Neural cell (in vitro differentiated cells): ENCODE data around the gene MGST3. TPM values are rescaled to one million over a fixed set of nuclear protein-coding genes. Genes with fewer than 3 reads are reported as not detected.

Experiments used
- H2AFZ ChIP-seq: fragments of 200-600, 300-800 bp; sonication (generic), shearing (Covaris generic); 2 replicates; pipeline ENCODE4 v1.6.0; 2014; ENCODE audit warnings: low read depth, mild to moderate bottlenecking, antibody characterized with exemption, low read length, moderate library complexity
- H3F3A ChIP-seq: fragments of 200-600 bp; shearing (Covaris generic); 2 replicates; pipeline ENCODE4 v1.6.1; 2016; ENCODE audit warnings: mild to moderate bottlenecking, moderate library complexity, mixed read lengths, antibody characterized with exemption, low read length; ENCODE audit not compliant: insufficient read depth, poor library complexity, severe bottlenecking
- H3K27ac ChIP-seq: fragments of 200-600, 300-800 bp; sonication (generic), shearing (Covaris generic); 2 replicates; pipeline ENCODE4 v1.5.1; 2014; ENCODE audit warnings: mild to moderate bottlenecking, low read length, moderate library complexity
- H3K27me3 ChIP-seq: fragments of 300-800, 200-600 bp; sonication (generic), shearing (Covaris generic); 2 replicates; pipeline ENCODE4 v1.6.0; 2014; ENCODE audit warnings: mild to moderate bottlenecking, low read depth, low read length, moderate library complexity; ENCODE audit not compliant: insufficient read depth
- H3K36me3 ChIP-seq: fragments of 300-800, 200-600 bp; sonication (generic), shearing (Covaris generic); 2 replicates; pipeline ENCODE4 v1.5.1; 2014; ENCODE audit warnings: mild to moderate bottlenecking, antibody characterized with exemption, low read length, moderate library complexity; ENCODE audit not compliant: insufficient read depth
- H3K4me2 ChIP-seq: fragments of 300-800, 200-600 bp; sonication (generic), shearing (Covaris generic); 2 replicates; pipeline ENCODE4 v1.6.0; 2014; ENCODE audit warnings: mild to moderate bottlenecking, low read length
- H3K4me3 ChIP-seq: fragments of 300-800, 200-600 bp; sonication (generic), shearing (Covaris generic); 2 replicates; pipeline ENCODE4 v1.5.1; 2014; ENCODE audit warnings: mild to moderate bottlenecking, low read length, moderate library complexity
- H3K79me2 ChIP-seq: fragments of 200-600 bp; shearing (Covaris generic); replicated peaks from 2 replicates; pipeline ENCODE4 v1.6.0; 2014; ENCODE audit warnings: mild to moderate bottlenecking, low read length, moderate library complexity; ENCODE audit not compliant: insufficient read depth
- H3K9ac ChIP-seq: fragments of 300-800, 200-600 bp; sonication (generic), shearing (Covaris generic); 2 replicates; pipeline ENCODE4 v1.6.1; 2016; ENCODE audit warnings: mild to moderate bottlenecking, low read length, mixed read lengths
- H3K9me2 ChIP-seq: fragments of 200-600 bp; shearing (Covaris generic); 2 replicates; pipeline ENCODE4 v1.6.1; 2016; ENCODE audit warnings: mild to moderate bottlenecking, low read length, mixed read lengths; ENCODE audit not compliant: insufficient read depth
- H3K9me3 ChIP-seq: fragments of 200-600, 300-800 bp; sonication (generic), shearing (Covaris generic); 2 replicates; pipeline ENCODE4 v1.6.1; 2016; ENCODE audit warnings: mild to moderate bottlenecking, mixed run types, low read length, moderate library complexity, mixed read lengths
- H4K20me1 ChIP-seq: fragments of 200-600 bp; shearing (Covaris generic); 2 replicates; pipeline ENCODE4 v1.6.1; 2016; ENCODE audit warnings: mild to moderate bottlenecking, mixed run types; ENCODE audit not compliant: insufficient read depth
- EP300 ChIP-seq: fragments of 450-650 bp; conservative IDR thresholded peaks from 2 replicates; pipeline ENCODE4 v1.6.1; 2014; ENCODE audit warnings: antibody characterized with exemption, mild to moderate bottlenecking, moderate library complexity; ENCODE audit not compliant: poor library complexity, severe bottlenecking
- EZH2 ChIP-seq: fragments of 200-600, 300-800 bp; shearing (Covaris generic), sonication (generic); IDR thresholded peaks from 2 replicates; pipeline ENCODE4 v1.6.1; 2014; ENCODE audit warnings: antibody characterized with exemption, low read length, borderline replicate concordance, mild to moderate bottlenecking; ENCODE audit not compliant: insufficient read depth, poor library complexity, severe bottlenecking
- MXI1 ChIP-seq: fragments of 450-650 bp; conservative IDR thresholded peaks from 2 replicates; pipeline ENCODE4 v1.6.1; 2014; ENCODE audit warnings: antibody characterized with exemption, mild to moderate bottlenecking; ENCODE audit not compliant: poor library complexity, severe bottlenecking
- POLR2AphosphoS5 ChIP-seq: IDR thresholded peaks from 2 replicates; pipeline ENCODE4 v1.6.1; 2012
- RAD21 ChIP-seq: fragments of 450-650 bp; conservative IDR thresholded peaks from 2 replicates; pipeline ENCODE4 v1.6.1; 2014; ENCODE audit warnings: antibody characterized with exemption, mild to moderate bottlenecking, moderate library complexity
- SMC3 ChIP-seq: fragments of 450-650 bp; conservative IDR thresholded peaks from 2 replicates; pipeline ENCODE4 v1.6.1; 2014; ENCODE audit warnings: antibody characterized with exemption, mild to moderate bottlenecking, moderate library complexity; ENCODE audit not compliant: poor library complexity
- TAF1 ChIP-seq: IDR thresholded peaks from 2 replicates; pipeline ENCODE4 v1.6.1; 2012; ENCODE audit warnings: low read depth
- polyA plus RNA-seq: library from polyadenylated mRNA; depleted of rRNA; stranded (reverse); fragments of >200 nt; gene quantifications from 2 replicates; pipeline ENCODE4 v1.2.3, GENCODE V29; 2014
- TF ChIP-seq, protein P1 (sequence below): fragments of 450-650 bp; IDR thresholded peaks from 2 replicates; pipeline ENCODE4 v1.5.1; 2014; ENCODE audit warnings: antibody characterized with exemption, mild to moderate bottlenecking, moderate library complexity; ENCODE audit not compliant: poor library complexity, severe bottlenecking
- TF ChIP-seq, protein P2 (sequence below): IDR thresholded peaks from 2 replicates; pipeline ENCODE4 v1.6.1; 2012; ENCODE audit warnings: borderline replicate concordance

MGST3 gene
- polyA plus RNA-seq, 1 donor from 2014 or later: 219 TPM

DNA sequence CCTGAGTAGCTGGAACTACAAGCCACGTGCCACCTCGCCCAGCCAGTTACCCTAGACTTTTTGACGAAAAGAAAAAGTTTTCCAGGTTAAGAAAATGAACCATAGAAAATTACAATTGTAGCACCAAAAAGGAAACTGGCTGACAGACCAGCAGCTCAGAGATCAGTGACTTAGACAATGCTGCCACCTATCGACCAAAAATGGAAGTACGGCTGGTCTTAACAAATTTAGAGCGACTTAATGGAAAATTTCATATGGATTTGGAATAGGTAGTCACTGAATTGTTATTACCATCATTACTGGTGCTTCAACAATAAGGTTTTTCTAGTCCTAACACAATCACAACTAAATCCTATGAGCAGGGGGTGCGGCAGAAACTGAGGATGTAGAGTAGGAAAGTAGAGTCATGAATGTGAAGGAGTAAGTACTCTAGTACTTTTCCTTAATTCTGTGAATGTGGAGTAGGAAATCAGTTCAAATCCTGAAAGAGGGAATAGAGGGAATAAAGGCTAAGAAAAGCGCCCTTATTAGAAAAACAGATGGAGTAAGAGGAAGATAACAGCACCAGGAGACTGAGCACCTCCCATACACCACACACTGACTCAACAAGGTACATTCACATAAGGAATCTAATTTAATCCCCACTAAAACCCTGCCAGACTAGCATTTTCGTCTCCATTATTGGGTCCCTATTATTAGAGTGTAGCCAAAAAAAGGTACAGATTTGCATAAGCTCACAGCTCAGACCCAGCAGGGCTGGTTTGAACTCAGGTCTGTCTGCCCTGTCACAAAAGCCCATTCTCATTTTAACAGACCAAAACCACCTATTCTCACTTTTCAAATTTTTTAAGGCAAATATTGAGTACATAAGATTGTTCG is 37.9 kb upstream of the MGST3 start:
- Histone ChIP-seq H3K27ac (no peak overlapping the region), H3K9me3 (no peaks in the 10 kb centered on the region), H4K20me1 (no peaks in the 10 kb centered on the region), H3K9me2 (no peaks in the 10 kb centered on the region), H3K36me3 (no peaks in the 10 kb centered on the region), H3K27me3 (no peaks in the 10 kb centered on the region), H2AFZ (no peak overlapping the region), H3K9ac (no peak overlapping the region), H3K4me3 (no peak overlapping the region), H3F3A (no peaks in the 10 kb centered on the region), H3K79me2 (no peaks in the 10 kb centered on the region), H3K4me2 (no peak overlapping the region)
- TF ChIP-seq SMC3 (peak; percentile 98), RAD21 (peak; percentile 98), TAF1 (no peak)
- TF ChIP-seq, protein P1, sequence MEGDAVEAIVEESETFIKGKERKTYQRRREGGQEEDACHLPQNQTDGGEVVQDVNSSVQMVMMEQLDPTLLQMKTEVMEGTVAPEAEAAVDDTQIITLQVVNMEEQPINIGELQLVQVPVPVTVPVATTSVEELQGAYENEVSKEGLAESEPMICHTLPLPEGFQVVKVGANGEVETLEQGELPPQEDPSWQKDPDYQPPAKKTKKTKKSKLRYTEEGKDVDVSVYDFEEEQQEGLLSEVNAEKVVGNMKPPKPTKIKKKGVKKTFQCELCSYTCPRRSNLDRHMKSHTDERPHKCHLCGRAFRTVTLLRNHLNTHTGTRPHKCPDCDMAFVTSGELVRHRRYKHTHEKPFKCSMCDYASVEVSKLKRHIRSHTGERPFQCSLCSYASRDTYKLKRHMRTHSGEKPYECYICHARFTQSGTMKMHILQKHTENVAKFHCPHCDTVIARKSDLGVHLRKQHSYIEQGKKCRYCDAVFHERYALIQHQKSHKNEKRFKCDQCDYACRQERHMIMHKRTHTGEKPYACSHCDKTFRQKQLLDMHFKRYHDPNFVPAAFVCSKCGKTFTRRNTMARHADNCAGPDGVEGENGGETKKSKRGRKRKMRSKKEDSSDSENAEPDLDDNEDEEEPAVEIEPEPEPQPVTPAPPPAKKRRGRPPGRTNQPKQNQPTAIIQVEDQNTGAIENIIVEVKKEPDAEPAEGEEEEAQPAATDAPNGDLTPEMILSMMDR: peak; percentile 96

DNA sequence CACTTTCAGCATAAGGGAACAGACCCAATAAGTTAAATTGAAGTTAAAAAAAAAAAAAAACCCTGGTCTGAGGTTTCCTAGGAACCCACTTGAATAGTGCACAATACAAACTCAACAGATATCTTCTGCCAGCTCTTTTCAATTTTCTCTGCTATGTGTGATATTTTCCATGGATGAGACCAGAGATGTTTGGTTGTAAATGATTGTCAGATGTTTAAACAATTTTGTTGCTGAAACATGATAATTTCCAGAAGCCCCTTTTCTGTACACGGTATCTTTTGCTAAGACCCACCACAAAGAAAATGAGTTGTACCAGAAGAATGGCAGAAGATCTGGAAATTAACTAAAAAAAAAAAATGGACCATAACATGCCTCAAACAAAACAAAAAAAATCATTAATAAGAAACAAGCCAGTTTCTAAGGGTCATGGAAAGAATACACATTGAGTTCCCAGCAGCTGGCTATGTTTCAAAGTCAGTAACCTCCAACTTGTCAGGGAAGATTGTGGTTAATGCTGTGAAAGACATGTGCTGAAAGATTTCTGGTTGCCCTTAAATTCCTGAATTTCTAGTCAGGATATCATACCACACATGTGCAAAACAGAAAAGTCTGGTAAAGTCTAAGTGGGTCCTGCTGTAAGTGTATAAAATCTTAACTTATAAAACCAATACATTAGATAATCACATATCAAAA is 35.6 kb upstream of the MGST3 start:
- no peaks in the 10 kb centered on the region for H3K9me3 ChIP-seq
- H3K9ac ChIP-seq: no peak overlapping the region
- no peak overlapping the region for H3K4me2 ChIP-seq

More for the DNA sequence above, 35.6 kb upstream of the MGST3 start:
- H3K27me3 ChIP-seq: no peaks in the 10 kb centered on the region
- no peak overlapping the region for H3K4me3 ChIP-seq
- H3K36me3 ChIP-seq: no peaks in the 10 kb centered on the region
- H2AFZ ChIP-seq: no peak overlapping the region
- H3F3A ChIP-seq: peaks cover 3% of the 10 kb centered on the region
- no peak overlapping the region for H3K27ac ChIP-seq
- TF ChIP-seq TAF1: no peak
- TF ChIP-seq RAD21: no peak
- TF ChIP-seq EP300: no peak
- TF ChIP-seq, protein P2, sequence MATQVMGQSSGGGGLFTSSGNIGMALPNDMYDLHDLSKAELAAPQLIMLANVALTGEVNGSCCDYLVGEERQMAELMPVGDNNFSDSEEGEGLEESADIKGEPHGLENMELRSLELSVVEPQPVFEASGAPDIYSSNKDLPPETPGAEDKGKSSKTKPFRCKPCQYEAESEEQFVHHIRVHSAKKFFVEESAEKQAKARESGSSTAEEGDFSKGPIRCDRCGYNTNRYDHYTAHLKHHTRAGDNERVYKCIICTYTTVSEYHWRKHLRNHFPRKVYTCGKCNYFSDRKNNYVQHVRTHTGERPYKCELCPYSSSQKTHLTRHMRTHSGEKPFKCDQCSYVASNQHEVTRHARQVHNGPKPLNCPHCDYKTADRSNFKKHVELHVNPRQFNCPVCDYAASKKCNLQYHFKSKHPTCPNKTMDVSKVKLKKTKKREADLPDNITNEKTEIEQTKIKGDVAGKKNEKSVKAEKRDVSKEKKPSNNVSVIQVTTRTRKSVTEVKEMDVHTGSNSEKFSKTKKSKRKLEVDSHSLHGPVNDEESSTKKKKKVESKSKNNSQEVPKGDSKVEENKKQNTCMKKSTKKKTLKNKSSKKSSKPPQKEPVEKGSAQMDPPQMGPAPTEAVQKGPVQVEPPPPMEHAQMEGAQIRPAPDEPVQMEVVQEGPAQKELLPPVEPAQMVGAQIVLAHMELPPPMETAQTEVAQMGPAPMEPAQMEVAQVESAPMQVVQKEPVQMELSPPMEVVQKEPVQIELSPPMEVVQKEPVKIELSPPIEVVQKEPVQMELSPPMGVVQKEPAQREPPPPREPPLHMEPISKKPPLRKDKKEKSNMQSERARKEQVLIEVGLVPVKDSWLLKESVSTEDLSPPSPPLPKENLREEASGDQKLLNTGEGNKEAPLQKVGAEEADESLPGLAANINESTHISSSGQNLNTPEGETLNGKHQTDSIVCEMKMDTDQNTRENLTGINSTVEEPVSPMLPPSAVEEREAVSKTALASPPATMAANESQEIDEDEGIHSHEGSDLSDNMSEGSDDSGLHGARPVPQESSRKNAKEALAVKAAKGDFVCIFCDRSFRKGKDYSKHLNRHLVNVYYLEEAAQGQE: no peak
- no peak for TF ChIP-seq POLR2AphosphoS5
- no peak for TF ChIP-seq SMC3
- TF ChIP-seq EZH2: no peak
- TF ChIP-seq MXI1: no peak
- TF ChIP-seq, protein P1: no peak
- no peaks in the 10 kb centered on the region for H3K9me2 ChIP-seq
- no peaks in the 10 kb centered on the region for H3K79me2 ChIP-seq
- no peaks in the 10 kb centered on the region for H4K20me1 ChIP-seq
